ENCODE results near the gene SEMA7A.

Gene SEMA7A

GRCh38 chr15:74387141-74387541, 46.6 kb downstream of the SEMA7A start:
- no peak for DNase-seq (ENCODE audit: low read depth)

GRCh38 chr15:74386496-74387140, 47.1 kb downstream of the SEMA7A start:
- no peak for DNase-seq (ENCODE audit: low read depth)

- DNase-seq (ENCODE audit: low read depth) = no peak
Observed at GRCh38 chr15:74385733-74386132, 48.0 kb downstream of the SEMA7A start.

- DNase-seq (ENCODE audit: low read depth) = peak; percentile 55
Observed at GRCh38 chr15:74384881-74385643, 48.7 kb downstream of the SEMA7A start.

GRCh38 chr15:74384566-74384880, 49.2 kb downstream of the SEMA7A start:
- no peak for DNase-seq (ENCODE audit: low read depth)

- peak; percentile 70 for DNase-seq (ENCODE audit: low read depth)
Observed at GRCh38 chr15:74383695-74384565, 49.8 kb downstream of the SEMA7A start.

- DNase-seq (ENCODE audit: low read depth) = no peak
Observed at GRCh38 chr15:74383286-74383685, 50.5 kb downstream of the SEMA7A start.

- peak; percentile 65 for DNase-seq (ENCODE audit: low read depth)
Observed at GRCh38 chr15:74382004-74382816, 51.5 kb downstream of the SEMA7A start.

GRCh38 chr15:74381481-74381880, 52.3 kb downstream of the SEMA7A start:
- DNase-seq (ENCODE audit: low read depth) = no peak

- DNase-seq (ENCODE audit: low read depth) = no peak
Observed at GRCh38 chr15:74381190-74381453, 52.6 kb downstream of the SEMA7A start.

GRCh38 chr15:74380361-74381189, 53.2 kb downstream of the SEMA7A start:
- DNase-seq (ENCODE audit: low read depth) = no peak

GRCh38 chr15:74378848-74379247, 54.9 kb downstream of the SEMA7A start:
- peak; percentile 52 for DNase-seq (ENCODE audit: low read depth)

- no peak for DNase-seq (ENCODE audit: low read depth)
Observed at GRCh38 chr15:74377831-74378766, 55.7 kb downstream of the SEMA7A start.

- DNase-seq (ENCODE audit: low read depth) = no peak
Observed at GRCh38 chr15:74376825-74377581, 56.8 kb downstream of the SEMA7A start.

GRCh38 chr15:74376226-74376625, 57.5 kb downstream of the SEMA7A start:
- DNase-seq (ENCODE audit: low read depth) = no peak

GRCh38 chr15:74375303-74375693, 58.5 kb downstream of the SEMA7A start:
- DNase-seq (ENCODE audit: low read depth) = peak; percentile 72

GRCh38 chr15:74374648-74375302, 59.0 kb downstream of the SEMA7A start:
- no peak for DNase-seq (ENCODE audit: low read depth)

- peak; percentile 92 for DNase-seq (ENCODE audit: low read depth)
Observed at GRCh38 chr15:74373731-74374647, 59.8 kb downstream of the SEMA7A start.
